Colonic mucosa (tissue), 4 donors: Measurements from ENCODE around the gene SLC39A3. TPM values are rescaled to one million over a fixed set of nuclear protein-coding genes. Genes with fewer than 3 reads are reported as not detected.

Source experiments
- DNase-seq: peaks from one replicate; pipeline ENCODE4 v3.0.0-alpha.2; 2020
- H3K27ac ChIP-seq: fragments of 200-600 bp; one replicate; pipeline ENCODE4 v1.8.0; 2021
- H3K27me3 ChIP-seq: fragments of 200-600 bp; one replicate; pipeline ENCODE4 v1.8.0; 2021
- H3K36me3 ChIP-seq: fragments of 200-600 bp; one replicate; pipeline ENCODE4 v1.8.0; 2021
- H3K4me1 ChIP-seq: fragments of 200-600 bp; one replicate; pipeline ENCODE4 v1.8.0; 2021; ENCODE audit warnings: mild to moderate bottlenecking
- H3K4me3 ChIP-seq: fragments of 200-600 bp; one replicate; pipeline ENCODE4 v1.8.0; 2021
- H3K9ac ChIP-seq, 2 donors: one replicate each; pipeline ENCODE4 v1.7.0; 2013; ENCODE audit warnings: control low read depth in 2 of 2, low read depth in 2 of 2, low read length in 2 of 2
- H3K9me3 ChIP-seq: fragments of 200-600 bp; one replicate; pipeline ENCODE4 v1.8.0; 2021
- CTCF ChIP-seq: fragments of 200-600 bp; IDR thresholded peaks from one replicate; pipeline ENCODE4 v1.8.0; 2022; ENCODE audit warnings: antibody characterized with exemption, mild to moderate bottlenecking
- intact Hi-C: fragments of 100-400 bp; cut with DNase I; formaldehyde crosslinking; loops from one replicate; pipeline ENCODE4 v1.14.1; 2022
- total RNA-seq, 2 donors: library from RNA; stranded (reverse); fragmentation: NEBNext Ultra II Directional in 1 of 2; extraction: Animal tissue kit (Norgen Biotek cat#: 25700) in 1 of 2; gene quantifications; one replicate each; pipeline ENCODE4 v1.2.1, GENCODE V29; 2021
- donor health status: healthy.
- donor health status: DM: no; HTN: no; CAD: no.
- donor health status: DM: no; HTN: no; CAD: no.

SLC39A3 gene
- total RNA-seq, 2 donors from 2014 or later = 14.8 to 34.3 TPM

- no peak for TF ChIP-seq CTCF
- DNase-seq = no peak
- H3K9me3 ChIP-seq = no peaks in the 10 kb centered on the region
- H3K4me1 ChIP-seq = no peaks in the 10 kb centered on the region
- no peak overlapping the region for H3K4me3 ChIP-seq
- H3K27me3 ChIP-seq = peaks cover 17% of the 10 kb centered on the region
- intact Hi-C loops = no loop called here
- no peak overlapping the region for H3K27ac ChIP-seq
- no peak overlapping the region for H3K9ac ChIP-seq
- H3K36me3 ChIP-seq = no peaks in the 10 kb centered on the region
Measured at GRCh38 chr19:2726904-2727639, 12.7 kb downstream of the SLC39A3 start.

GRCh38 chr19:2726160-2726855, 13.5 kb downstream of the SLC39A3 start:
- intact Hi-C loops = no loop called here
- H3K27me3 ChIP-seq = peaks cover 24% of the 10 kb centered on the region
- H3K9ac ChIP-seq = no peak overlapping the region

GRCh38 chr19:2724148-2724557, 15.7 kb downstream of the SLC39A3 start:
- Histone ChIP-seq H3K27ac (no peak overlapping the region), H3K9ac (no peak overlapping the region), H3K4me1 (no peaks in the 10 kb centered on the region), H3K4me3 (no peak overlapping the region), H3K36me3 (no peaks in the 10 kb centered on the region), H3K9me3 (no peaks in the 10 kb centered on the region), H3K27me3 (peaks cover 36% of the 10 kb centered on the region)
- no peak for TF ChIP-seq CTCF
- intact Hi-C loops = no loop called here
- DNase-seq = no peak

More at GRCh38 chr19:2726160-2726855, 13.5 kb downstream of the SLC39A3 start:
- Histone ChIP-seq H3K4me3 (no peak overlapping the region), H3K27ac (no peak overlapping the region), H3K9me3 (no peaks in the 10 kb centered on the region), H3K36me3 (no peaks in the 10 kb centered on the region), H3K4me1 (no peaks in the 10 kb centered on the region)
- no peak for DNase-seq
- TF ChIP-seq CTCF = no peak

- H3K9me3 ChIP-seq = no peaks in the 10 kb centered on the region
- intact Hi-C loops = no loop called here
- H3K36me3 ChIP-seq = no peaks in the 10 kb centered on the region
- peaks cover 36% of the 10 kb centered on the region for H3K27me3 ChIP-seq
- H3K27ac ChIP-seq = no peak overlapping the region
- TF ChIP-seq CTCF = no peak
- H3K9ac ChIP-seq = no peak overlapping the region
- H3K4me1 ChIP-seq = no peaks in the 10 kb centered on the region
- DNase-seq = no peak
- H3K4me3 ChIP-seq = no peak overlapping the region
Measured at GRCh38 chr19:2723747-2724146, 16.1 kb downstream of the SLC39A3 start.

- Histone ChIP-seq H3K4me1 (no peaks in the 10 kb centered on the region), H3K36me3 (no peaks in the 10 kb centered on the region), H3K9ac (no peak overlapping the region), H3K4me3 (no peak overlapping the region), H3K27ac (no peak overlapping the region), H3K9me3 (no peaks in the 10 kb centered on the region), H3K27me3 (peaks cover 36% of the 10 kb centered on the region)
- DNase-seq = no peak
- no peak for TF ChIP-seq CTCF
- intact Hi-C loops = no loop called here
Measured at GRCh38 chr19:2723345-2723715, 16.5 kb downstream of the SLC39A3 start.
